Measurements from ENCODE around the gene STATH.

DNA sequence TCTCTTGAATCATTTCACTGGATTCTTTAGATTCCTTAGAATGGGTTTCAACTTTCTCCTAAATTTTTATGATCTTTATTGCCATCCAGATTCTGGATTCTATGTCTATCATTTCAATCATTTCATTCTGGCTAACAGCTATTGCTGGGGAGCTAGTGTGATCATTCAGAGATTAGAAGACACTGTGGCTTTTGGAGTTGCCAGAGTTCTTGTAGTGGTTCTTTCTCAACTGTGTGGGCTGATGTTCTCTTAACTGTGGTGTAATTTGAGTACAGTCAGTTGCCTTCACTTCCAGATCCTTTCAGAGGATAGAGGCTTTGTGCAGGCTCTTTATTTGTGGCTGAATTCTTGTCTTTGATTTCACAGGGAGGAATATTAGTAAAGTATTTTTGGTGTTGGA, 18.2 kb upstream of the STATH start:
- no peak for TF ChIP-seq CTCF (IDR thresholded peaks at IDR 0.05)
- no peak for TF ChIP-seq POLR2AphosphoS5 (IDR thresholded peaks at IDR 0.05)

All from transverse colon (tissue), 4 donors.